Occipital lobe (tissue), 2 donors: ENCODE results near the gene OSBPL2. TPM values are rescaled to one million over a fixed set of nuclear protein-coding genes. Genes with fewer than 3 reads are reported as not detected.
A peak's percentile ranks its signal among the peaks of the same experiment; 100 is the strongest.

Experiments used
- DNase-seq: peaks from one replicate; lab custom pipeline; 2025; lab: John Stamatoyannopoulos, UW
- total RNA-seq: library from RNA; depleted of rRNA; stranded (reverse); fragments of >200 nt; gene quantifications from one replicate; pipeline ENCODE4 v1.2.3, GENCODE V29; 2014

OSBPL2 gene
- total RNA-seq, result 39.8 TPM

DNA sequence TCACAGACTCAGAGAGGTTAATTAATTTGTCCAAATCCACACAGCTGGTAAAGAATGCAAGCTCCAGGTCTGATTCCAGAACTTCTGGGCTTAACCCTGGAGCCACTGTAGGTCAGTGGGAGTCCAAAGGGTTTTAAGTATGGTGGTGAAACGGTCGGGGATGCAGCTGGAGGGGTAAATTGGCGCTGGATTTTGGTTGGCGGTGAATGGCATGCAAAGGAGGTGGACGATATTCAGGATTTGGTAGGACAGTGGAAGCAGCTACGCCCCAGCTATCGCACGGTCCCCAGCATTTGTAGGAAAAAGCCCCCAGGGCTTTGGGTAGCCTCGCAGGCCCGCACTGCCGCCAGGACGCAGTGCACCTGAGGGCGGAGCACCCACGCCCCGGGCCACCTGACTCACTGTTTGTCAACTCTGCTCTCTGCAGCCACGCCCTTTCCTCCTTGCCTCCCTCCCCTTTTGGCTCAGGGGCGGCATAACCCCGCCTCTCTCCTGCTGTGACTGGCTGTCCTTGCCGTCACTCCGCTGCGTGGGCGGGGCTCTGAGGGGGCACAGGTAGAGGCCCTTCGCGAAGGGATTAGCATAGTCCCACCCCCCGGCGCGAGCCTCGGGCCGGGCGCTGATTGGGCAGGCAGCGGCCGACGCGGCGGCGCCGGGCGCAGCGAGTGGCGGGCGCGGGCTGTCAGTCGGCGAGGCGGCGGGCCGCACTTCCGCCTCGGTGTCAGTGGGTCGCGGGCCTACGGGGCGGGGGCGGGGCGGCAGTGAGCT lies at the start of gene OSBPL2:
Gene OSBPL2, plus strand, starts transcription at position 721 of the 768 bp plus-strand sequence. CDS start 17,664 bp downstream, outside the sequence.
- peak; percentile 100 for DNase-seq

DNA sequence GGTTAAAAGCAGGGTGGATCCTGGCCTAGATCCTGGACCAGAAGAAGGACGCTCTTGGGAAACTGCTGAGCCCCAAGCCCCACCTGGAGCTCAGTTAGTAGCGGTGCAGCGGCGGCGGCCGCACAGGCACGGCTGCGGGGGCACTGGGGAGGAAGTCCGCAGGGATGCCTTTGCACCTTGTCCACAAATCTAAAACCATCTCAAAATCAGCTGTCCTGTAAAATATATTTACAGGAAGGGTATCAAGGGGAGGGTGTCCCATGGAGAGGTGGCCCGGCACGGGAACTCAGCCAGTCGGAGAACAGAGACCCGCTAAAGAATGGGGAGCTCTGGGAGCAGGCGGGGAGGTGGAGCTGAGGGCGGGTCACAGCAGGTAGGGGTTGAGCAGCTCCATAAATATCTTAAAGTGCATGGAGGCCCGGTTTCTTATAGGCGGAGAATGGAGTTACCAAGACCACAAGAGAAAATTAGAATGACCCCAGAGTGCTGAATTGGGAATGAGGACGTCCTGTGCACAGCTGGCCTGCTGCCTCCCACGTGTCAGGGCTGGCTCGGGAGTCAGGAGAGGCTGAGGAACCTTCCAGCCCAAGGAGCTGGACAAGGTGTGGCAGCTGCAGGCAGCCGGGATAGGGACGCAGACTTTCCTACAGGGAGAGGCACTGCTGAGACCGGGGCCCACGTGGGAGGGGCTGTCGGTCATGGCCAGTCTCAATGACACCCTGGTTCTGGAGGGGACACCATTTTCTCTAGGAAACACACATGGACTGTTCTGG lies 47.5 kb upstream of the OSBPL2 start:
- DNase-seq, result no peak

DNA sequence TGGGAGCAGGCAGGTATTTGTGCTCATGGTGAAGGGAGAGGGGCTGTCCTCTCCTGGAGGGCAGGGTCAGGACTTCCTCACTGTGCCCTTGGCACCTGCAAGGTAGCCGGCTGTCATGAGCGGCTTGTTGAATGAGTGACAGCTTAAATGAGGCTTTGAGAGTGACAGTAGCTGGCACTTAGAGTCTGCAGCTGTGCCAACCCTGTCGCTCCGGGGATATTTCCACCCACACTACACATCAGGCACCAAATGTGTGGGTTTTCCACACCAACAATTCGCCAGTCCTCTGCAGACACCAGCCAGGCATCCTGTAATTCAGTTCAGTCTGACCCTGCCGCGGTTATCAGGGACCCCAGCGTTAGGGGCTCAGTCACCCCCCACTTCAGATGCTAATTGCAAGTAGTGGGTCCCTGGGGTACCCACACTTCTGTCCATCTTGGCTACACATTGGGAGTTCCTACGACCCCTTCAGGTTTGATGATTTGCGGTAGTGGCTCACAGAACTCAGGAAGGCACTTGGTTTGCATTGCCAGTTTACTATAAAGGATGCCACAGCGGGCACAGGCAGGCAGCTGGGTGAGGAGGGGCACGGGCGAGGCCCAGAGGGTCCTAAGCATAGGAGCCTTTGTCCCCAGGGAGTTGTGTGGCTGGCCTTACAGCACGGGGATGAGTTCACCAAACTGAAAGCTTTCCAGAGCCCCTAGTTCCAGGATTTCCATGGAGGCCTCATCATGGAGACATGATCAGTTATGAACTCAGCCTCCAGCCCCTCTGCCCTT lies 46.4 kb upstream of the OSBPL2 start:
- DNase-seq, result peak; percentile 27

DNA sequence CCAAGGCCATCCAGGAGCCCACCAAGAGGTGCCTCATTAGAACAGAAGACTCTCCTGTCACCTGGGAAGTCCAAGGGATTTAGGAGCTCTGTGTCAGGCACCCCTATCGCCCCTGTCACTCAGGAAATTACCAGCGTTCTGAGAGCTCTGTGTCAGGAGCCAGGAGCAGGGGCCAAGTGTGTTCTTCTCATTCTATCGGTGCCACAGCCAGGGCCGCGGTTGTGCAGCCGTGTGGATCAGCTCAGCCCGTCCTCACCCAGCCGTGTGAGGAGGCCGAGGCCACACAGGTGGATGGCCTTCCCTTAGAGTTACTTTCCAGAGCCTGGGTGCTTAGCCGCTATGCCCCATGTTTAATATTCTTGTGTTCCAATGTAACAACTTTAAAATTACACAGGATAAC lies 45.7 kb upstream of the OSBPL2 start:
- no peak for DNase-seq

DNA sequence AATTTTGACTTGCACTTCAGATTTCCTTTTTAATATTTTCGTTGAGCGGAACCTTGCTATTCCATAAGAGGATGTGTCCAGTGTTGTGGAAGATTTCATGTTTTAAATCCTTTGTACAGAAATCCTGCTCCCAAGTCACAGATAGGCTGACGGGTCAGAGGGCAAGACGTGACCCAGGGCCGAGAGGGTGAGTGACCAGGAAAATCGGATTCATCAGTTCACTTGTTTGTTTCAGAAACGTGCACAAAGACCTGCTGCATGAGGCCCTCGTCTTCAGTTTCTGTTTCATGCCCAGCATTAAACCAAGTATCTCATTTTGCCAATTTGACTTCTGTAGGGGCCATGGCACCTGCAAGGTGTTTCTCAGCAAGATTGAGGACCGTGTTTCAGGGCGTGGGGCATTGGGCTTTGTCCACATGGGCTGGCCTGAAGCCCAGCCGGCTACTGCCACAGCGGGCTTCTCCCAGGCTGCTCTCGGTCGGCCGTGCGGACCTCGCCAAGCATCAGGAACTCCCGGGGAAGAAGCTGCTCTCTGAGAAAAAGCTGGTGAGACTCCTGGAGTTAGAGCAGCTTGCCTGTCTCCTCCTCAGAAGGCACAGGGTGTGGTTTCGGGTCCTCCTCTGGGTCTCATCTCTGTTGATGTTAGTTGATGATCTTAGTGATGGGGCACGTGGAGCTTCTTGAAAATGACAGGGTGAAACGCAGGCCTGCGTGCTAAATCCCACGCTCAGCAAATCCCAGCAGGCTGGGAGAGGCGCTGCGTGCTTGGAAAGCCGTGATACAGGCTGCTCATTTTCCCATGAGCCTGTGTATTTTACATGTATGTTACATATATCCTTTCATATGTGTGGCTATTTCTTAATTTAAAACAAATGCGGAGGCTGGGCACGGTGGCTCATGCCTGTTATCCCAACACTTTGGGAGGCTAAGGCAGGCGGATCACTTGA lies 45.0 kb upstream of the OSBPL2 start:
- DNase-seq, result no peak

DNA sequence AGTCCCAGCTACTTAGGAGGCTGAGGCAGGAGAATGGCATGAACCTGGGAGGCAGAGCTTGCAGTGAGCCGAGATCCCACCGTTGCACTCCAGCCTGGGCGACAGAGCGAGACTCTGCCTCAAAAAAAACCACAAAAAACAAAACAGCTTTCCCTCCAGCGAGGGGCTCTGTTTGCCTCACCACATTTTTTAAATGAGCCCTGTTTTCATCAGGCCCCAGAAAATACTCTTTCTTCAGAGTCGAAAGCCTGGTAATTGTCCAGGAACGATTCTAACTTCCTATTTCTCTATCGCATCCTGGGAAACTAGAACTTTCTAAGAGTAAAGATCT lies 43.3 kb upstream of the OSBPL2 start:
- DNase-seq, result no peak

DNA sequence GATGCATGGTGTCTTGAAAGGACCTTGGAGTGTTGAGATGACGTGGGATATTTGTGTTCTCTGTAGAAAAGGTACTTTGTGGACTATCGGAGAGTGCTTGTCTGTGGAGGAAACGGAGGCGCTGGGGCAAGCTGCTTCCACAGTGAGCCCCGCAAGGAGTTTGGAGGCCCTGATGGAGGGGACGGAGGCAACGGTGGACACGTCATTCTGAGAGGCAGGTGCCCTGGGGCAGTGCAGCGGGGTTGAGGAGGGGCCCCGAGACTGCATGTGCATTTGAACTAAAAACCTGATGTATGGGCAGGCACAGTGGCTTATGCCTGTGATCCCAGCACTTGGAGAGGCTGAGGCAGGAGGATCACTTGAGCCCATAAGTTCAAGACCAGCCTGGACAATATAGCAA lies 42.6 kb upstream of the OSBPL2 start:
- no peak for DNase-seq

DNA sequence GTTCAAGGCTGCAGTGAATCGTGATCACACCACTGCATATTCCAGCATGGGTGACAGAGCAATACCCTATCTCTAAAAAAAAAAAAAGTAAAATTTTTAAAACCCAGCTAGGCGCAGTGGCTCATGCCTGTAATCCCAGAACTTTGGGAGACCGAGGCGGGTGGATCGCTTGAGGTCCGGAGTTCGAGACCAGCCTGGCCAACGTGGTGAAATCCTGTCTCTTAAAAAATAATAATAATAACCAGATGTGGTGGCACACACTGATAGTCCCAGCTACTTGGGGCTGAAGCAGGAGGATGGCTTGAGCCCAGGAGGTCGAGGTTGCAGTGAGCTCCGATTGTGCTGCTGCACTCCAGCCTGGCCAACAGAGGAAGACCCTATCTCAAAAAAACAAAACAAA lies 42.0 kb upstream of the OSBPL2 start:
- no peak for DNase-seq

DNA sequence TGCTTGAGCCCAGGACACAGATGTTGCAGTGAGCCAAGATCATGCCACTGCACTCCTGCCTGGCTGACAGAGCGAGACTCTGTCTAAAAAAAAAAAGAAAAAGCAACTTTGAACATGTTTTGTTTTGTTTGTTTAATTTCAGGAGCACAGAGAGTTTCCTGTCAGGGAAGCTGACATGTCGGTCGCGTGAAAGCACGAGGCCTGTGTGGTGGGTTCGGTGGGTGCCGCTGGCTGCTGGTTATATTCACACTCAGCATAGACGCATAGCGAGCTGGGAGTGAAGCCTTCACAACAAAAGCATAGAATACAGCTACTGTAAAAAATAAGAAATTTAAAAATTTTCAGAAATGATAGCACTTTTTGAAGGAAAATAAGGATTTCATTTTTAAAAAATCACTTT lies 41.0 kb upstream of the OSBPL2 start:
- no peak for DNase-seq

DNA sequence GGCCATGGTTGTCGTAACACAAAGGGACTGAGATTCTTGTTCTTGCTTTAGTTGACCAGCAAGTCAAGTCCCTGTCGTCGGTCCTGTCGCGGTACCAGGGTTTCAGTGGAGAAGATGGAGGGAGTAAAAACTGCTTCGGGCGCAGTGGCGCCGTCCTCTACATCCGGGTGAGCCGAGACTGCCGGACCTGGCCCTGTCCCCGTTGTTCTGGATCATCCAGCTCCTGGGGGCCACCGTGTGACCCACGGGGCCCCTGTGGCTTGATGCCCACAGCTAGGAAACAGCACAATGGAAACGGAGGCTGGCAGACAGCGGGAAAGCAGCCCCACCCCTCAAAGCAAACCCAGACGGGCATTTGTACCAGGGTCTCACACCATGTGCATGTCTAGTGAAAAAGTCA lies 40.5 kb upstream of the OSBPL2 start:
- DNase-seq, result no peak

DNA sequence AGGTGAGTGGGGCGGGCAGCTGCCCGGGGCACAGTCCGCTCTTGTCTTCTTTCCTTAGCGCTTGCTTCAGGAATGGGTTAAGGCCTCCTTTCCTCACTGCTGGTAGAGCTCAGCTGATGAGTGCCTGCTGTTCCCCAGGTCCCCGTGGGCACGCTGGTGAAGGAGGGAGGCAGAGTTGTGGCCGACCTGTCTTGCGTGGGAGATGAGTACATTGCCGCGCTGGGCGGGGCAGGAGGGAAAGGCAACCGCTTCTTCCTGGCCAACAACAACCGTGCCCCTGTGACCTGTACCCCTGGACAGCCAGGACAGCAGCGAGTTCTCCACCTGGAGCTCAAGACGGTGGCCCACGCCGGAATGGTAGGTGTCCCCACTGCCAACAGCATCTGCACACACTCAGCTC lies 39.8 kb upstream of the OSBPL2 start:
- no peak for DNase-seq

DNA sequence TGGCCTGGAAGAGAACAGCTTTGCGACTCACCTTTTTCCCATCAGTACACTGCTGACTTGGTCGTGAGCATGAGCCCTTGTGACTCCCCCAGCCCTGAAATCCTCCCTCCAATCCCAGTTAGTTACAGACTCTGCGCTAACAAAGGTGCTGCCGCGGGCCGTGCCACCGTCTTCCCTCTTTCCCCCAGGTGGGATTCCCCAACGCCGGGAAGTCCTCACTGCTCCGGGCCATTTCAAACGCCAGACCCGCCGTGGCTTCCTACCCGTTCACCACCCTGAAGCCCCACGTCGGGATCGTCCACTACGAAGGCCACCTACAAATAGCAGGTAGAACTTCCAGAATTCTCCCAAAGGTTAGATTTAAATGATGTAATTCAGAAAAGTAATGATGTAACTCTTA lies 39.4 kb upstream of the OSBPL2 start:
- no peak for DNase-seq

DNA sequence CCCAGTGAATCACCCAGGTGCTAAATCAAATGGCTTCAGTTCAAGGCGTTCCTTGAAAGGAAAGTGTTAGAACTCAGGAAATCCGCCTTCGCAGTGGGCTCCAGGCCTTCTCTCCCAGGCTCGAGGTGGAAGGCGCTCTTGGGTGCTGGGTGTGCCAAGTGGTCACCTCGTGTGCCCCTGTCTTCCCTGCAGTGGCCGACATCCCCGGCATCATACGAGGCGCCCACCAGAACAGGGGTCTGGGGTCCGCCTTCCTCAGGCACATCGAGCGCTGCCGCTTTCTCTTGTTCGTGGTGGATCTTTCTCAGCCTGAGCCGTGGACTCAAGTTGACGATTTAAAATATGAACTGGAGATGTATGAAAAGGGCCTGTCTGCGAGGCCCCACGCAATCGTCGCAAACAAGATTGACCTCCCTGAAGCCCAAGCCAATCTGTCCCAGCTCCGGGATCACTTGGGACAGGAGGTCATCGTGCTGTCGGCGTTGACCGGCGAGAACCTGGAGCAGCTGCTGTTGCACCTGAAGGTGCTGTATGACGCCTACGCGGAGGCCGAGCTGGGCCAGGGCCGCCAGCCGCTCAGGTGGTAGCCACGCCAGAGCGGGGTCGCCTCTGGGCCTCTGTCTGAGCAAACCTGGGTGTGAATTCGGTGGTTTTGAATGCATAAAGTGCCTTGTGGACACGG lies 37.7 kb upstream of the OSBPL2 start:
- no peak for DNase-seq

DNA sequence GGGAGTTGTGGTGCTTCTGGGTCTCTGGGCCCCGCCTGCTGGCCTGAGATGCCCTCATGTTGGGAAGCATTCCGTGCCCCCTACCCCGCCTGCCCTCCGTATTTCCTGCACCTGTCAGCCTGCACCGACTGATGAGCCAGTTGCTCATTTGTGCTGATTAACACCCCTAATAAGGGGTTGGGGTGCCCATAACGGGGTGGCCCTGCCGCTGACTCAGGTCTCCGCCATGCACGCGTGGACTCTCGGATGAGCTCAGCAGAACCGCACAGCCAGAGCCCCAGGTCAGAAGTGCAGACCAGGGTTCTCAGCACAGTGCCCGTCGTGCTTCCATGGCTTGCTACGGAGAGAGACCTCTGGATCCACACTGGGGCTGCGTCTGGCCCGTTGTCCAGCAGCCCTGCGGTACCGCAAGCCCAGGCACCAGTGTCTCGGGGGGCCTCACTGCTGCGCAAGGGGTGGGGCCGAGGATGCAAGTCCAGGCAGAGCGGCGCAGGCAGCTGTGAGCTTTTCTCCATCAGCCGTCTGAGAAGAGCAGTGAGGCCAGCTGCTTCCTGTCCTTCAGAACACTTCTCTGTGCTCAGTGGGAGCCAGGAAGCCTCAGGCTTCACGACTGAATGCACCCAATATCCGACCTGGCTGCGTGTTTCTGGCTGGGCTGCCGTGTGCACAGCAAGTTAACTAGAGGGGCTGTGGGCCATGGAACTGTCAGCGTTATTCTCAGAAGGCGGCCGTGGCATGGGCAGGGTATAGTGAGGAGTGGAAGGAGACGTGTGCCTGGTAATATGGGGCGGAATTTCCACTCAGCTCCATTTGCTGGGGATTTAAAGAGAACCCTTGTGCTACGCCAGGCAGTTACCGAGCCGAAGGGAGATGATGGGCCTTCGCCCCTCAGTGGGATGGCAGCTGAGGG lies 36.9 kb upstream of the OSBPL2 start:
- no peak for DNase-seq

DNA sequence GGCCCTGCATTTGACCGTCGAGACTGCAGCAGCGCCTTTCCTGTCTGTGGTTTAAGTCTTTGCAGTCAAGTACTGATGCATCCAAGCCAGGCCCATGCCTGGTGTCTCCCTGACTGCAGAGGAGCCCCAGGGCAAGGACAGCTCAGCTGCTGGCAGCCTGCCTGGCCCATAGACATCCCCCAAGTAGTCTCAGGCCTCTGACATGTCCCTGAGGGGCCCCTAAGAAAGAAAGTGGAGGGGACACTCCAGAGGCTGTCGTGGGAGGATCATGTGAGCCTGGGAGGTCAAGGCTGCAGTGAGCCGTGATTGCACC lies 36.3 kb upstream of the OSBPL2 start:
- no peak for DNase-seq

DNA sequence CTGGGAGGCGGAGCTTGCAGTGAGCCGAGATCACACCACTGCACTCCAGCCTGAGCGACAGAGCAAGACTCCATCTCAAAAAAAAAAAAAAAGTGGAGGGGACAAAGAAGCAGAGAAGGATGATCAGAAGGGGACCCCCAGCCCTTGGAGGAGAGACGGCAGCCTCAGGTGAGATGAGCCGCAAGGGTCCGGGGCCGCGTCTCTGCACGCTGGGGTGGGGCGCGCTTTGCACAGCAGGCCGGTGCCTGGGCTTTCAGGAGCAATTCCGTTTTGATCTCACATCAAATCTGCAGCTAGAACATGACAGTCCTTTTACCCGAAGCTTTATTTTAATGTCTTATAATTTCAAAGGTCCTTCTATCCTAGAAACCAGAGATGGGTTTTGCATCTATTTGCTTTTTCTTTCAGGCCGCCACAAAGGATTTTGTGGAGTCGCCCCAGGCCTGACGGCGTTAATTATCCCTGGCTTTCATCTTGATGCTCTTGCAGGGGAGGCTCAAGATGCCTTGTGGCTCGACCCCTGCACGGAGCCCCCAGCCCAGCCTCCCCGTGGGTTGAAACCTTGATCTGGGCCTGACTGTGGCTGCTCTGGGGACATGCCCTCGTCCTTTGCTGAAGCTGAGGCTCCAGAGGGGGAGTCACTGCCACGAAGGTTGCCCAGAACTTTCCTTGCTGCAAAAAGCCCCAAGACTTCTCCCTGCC lies 35.5 kb upstream of the OSBPL2 start:
- no peak for DNase-seq

DNA sequence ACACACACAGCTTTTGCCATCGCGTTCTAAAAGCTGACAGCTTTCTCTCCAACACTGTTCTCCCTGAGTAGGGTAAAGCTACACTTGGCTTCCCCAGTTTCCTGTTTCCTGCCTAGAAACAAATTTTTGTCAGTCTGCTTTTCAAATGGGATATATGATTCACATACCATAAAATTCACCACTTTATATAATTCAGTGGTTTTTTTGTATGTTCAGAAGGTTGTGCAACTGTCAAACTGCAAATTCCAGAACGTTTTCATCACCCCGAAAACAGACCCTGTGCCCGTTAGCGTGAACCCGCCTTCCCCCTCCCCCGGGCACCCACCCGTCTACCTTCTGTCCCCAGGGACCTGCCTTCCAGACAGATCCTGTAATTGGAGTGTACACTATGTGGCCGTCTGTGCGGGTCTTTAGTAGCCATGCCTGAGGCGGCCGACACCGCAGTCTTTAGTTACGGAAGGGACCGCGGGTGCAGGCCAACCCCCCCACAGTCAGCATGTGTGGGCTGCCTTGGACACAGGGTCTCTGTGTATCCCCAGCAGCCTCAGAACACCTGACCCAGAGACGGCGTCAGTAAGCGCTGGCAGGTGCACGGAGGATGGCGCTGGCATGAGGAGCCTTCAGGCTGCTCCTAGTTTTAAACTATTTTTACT lies 34.8 kb upstream of the OSBPL2 start:
- DNase-seq, result no peak

DNA sequence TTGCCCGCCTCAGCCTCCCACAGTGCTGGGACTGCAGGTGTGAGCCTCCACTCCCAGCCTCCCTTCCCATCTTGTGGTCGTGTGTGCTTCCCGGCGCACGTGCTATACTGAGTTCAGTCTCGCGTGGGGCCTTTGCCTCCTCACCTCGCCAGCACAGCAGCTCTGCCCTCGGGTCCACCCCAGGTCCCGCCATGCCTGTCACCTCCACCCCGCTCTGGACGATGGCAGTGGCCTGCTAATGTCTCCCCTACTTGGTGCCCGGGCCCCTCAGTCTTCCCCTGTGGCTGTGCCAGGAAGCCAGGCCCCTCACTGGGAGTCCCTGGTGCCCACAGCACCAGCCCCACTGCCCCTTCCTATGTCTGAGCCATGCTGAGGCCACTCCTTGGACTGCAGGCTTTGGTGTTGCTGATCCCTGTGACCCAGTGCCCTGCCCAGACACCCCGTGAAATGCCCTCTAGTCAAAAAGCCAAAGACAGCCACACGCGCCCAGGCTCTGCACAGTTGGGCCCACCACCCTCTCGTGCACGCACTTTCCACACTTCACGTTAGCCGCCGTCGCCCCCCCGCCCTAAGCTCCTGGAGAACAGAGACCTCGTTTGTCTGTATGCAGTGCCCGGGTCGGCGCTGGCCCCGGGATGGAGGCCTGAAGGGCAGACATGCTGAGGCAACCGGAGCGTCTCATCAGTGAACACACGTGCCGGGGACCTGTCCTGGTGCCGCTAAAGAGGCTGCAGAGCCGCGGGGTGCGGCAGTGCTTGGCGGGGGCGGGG lies 32.5 kb upstream of the OSBPL2 start:
- no peak for DNase-seq
